Astrocyte (in vitro differentiated cells and primary cell): ENCODE measurements around the gene PSKH1.

Source experiments
- CTCF ChIP-seq: IDR thresholded peaks from 2 replicates; pipeline ENCODE4 v1.5.1; 2011; ENCODE audit warnings: low read depth, mild to moderate bottlenecking, inconsistent platforms, low read length, moderate library complexity; ENCODE audit not compliant: insufficient read depth
- EZH2 ChIP-seq: IDR thresholded peaks from 2 replicates; pipeline ENCODE4 v1.6.1; 2012; ENCODE audit warnings: mild to moderate bottlenecking, low read length, inconsistent platforms; ENCODE audit not compliant: insufficient read depth

DNA sequence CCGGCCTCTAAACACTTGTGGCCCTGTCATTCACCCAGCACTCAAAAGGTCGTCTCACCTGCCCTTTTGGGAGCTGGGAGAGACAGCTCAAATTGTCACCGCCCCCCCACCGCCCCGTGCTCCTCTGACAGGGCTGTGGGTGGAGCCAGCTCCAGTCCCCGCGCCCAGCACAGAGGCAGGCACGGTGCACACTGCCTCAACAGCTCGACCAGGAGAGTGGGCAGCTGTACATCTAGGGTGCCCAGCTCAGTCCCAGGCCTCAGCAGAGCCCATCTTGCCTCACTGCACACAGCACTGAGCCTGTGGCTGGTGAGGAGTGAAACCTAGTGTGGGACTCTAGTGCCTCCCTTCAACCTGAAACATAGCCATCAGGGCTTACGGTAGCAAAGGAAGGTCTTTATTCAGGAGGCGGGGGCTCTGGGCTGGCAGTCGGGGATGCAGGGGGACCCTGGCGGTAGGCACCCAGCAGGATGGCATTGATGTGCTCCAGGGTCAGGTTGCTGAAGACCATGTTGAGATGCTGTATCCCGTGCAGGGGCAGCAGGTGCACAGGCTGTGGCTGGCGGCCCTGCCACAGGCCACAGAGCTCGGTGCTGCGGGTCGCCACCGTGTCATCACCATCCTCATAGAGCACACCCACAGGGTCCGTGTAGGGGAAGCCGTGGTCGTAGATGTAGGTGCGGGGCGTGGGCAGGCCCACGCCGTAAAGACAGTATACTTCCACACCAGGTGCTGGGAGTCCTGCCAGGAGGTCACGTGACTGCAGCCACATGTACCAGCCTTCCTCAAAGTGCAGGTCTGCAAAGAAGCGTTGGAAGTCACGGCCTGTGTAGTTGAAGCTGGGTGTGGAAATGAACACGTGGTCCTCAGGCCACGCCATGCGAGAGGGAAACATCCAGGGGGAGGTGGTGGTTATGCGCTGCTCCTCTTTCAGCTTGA is 46.7 kb downstream of the PSKH1 start:
- TF ChIP-seq CTCF (no peak), EZH2 (no peak)
